Measurements from ENCODE around the gene SERBP1.
"Not testable (repeated sequence)": the region's sequence is repeated elsewhere in the genome, so short reads cannot be mapped to it uniquely, and the experiment has no call there.

The SERBP1 gene

GRCh38 chr1:67404212-67404620 lies 26.0 kb downstream of the SERBP1 start:
- no peak for DNase-seq

GRCh38 chr1:67401443-67401842 lies 28.8 kb downstream of the SERBP1 start:
- no peak for DNase-seq

GRCh38 chr1:67400029-67400786 lies 30.0 kb downstream of the SERBP1 start:
- DNase-seq = not testable (repeated sequence)

- no peak for DNase-seq
Observed at GRCh38 chr1:67399199-67399993, 30.8 kb downstream of the SERBP1 start.

DNA sequence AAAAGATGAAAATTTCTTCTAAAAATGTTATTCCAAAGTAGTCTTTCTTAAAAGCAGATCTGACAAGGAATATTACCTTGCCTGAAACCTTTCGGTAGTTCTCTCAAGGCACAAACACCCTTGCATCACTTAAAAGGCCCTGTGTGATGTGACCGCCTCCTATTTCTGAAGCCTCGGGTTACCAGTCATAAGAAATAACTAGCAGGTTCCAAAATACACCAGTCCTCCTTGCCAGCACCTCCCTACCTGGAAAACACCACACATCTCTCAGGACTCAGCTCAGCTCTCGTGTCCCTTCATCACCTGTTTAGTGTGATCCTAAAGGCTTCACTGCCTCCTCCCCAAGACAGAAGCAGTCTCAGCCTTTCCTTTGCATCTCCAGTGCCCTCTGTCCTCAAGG lies 35.7 kb downstream of the SERBP1 start:
- no peak for DNase-seq

- DNase-seq = no peak
Observed at GRCh38 chr1:67393737-67394136, 36.5 kb downstream of the SERBP1 start.

DNA sequence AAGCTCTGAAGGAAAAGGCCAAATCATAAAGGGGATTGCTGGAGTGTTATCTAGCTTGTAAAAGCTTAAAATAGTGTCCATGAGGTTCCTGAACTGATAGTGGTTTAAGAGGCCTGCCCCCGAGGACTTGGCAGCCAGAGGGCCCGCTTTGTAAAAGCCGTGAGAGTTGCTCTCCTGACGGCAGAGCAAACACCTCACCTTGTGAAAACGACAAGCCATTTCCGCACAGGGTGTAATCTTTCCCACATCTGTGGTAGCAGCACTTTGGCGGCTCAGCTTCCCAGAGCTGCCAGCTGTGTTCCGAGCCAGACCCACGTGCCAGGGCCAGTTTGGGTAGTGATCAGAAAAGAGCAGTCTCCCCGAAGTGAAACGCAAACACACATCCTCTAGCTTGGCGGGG lies 37.0 kb downstream of the SERBP1 start:
- no peak for DNase-seq

DNA sequence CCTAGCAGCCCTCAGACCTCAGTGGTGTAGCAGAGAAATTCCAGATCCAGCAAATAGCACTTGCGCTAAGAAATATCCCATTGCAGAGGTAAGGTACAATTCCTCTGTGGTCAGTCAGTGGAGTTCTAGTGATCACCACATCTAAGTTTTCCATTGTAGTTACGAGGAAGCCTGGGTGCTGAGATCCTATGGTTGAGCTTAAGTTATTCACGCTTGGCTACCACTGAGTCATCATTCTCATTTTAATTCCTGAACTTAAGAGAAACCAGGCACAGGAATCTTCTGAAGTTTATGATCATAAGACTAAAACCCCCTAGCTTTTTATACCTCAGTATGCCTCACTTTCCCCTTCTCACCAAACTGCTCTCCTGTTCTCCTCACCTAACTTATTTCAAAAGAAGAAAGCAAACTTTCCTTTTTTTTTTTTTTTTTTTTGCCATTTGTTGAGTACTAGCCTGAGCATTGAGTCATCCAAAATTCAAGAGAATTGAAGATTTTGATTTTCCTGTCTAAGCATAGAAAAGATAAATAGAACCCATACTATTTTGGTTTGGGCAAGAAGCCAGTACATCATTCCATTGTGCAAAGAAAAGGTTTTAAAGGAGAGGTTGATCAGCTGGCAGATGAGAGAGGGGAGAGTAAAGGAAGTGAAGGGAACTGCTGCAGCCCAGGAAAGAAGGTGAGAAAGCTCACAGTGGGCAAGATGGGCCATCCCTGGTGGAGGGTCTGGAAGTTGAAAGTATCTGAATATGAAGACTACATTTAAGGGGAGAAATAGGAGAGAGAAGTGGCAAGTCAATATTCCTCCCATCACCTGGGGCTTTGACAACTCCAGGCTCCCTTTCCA lies 39.9 kb downstream of the SERBP1 start:
- DNase-seq = no peak

GRCh38 chr1:67383999-67384638 lies 46.1 kb downstream of the SERBP1 start:
- DNase-seq = no peak

- DNase-seq = no peak
Observed at GRCh38 chr1:67382292-67382691, 47.9 kb downstream of the SERBP1 start.

GRCh38 chr1:67381154-67381553 lies 49.0 kb downstream of the SERBP1 start:
- no peak for DNase-seq

- no peak for DNase-seq
Observed at GRCh38 chr1:67377253-67377652, 52.9 kb downstream of the SERBP1 start.

DNA sequence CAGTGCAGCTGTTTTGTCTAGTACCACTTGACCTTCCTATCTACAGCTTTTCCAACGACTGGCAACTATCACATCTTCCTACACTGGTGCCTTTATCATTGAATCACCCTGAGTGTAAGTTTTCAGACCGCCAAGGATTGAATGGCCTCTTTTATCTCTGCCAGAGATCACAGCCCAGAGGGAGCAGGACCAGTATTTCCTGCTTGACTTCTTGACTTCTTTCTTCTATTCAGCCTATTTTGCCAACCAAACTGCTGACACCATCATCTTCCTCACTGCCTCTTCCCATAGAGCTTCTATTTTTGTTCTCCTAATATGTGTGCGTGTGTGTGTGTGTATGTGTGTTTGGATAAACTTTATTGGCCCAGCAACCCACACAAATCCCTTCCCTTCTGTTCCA lies 53.8 kb downstream of the SERBP1 start:
- DNase-seq = no peak

DNA sequence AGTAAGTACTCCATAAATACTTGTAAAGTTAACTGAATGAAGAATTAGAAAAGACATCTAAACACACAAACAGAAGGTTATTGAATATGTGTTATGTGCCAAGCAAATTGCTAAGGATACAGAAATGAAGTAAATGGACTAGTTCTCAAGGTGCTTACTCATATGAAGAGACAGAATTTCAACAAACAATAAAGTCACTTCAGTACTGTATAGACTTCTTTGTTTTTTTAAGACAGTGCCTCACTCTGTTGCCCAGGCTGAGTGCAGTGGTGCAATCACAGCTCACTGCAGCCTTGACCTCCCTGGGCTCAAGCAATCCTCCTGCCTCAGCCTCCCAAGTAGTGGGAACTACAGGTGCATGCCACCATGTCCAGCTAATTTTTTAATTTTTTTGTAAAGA lies 57.3 kb downstream of the SERBP1 start:
- no peak for DNase-seq

DNA sequence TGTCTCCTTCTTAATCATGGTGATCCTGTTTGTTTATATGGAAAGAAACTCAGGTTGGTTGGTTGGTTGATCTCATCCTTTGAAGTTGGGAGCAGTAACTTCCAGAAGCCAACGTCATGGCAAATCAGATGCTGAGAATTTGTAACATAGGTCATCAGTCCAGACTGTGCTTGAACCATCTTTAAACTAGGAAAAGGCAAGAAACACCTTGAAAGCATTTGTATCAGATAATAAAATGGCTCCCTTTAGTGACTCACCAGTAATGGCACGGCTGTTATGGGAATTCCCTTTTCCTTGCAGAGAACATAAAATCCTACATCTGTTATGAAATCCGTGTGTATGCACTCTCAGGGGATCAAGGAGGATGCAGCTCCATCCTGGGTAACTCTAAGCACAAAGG lies 58.1 kb downstream of the SERBP1 start:
- no peak for DNase-seq

DNA sequence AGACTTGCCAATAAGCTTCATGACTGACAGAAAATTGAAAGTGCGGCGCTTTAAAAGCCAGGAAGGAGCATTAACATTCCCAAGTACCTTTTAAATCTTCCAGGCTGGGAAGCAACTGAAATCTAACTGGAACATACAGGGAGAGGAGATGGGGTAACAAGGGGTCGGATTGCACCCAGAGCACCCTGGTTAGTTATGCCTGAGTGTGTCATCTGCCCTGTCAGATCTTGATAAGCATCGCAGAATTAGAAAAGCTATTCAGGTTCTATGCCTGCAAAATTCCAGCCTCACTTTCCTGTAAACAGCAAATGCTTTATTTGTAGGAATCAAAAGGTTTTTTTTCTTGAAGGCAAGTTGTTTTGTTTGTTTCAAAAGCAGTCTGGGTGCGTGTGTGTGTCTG lies 58.5 kb downstream of the SERBP1 start:
- no peak for DNase-seq

DNA sequence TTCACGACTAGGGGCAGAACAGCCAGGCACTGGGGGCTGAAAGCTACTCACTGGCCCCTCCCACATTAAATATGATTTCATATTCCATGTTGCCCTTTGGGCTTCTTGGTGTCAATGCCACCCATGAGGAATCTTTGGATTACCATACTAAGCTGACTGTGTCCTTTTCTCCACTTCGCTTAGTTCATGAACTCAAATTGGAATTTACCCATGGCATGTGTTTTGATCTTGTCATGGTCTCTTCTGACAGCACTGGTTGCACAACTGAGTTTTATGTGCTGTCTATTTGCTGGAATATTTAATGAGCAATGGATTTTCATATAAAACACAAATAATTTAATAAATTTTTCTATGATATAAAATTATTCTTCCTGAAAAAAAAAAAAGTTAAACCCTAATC lies 59.2 kb downstream of the SERBP1 start:
- no peak for DNase-seq

- no peak for DNase-seq
Observed at GRCh38 chr1:67368046-67368514, 62.1 kb downstream of the SERBP1 start.

DNA sequence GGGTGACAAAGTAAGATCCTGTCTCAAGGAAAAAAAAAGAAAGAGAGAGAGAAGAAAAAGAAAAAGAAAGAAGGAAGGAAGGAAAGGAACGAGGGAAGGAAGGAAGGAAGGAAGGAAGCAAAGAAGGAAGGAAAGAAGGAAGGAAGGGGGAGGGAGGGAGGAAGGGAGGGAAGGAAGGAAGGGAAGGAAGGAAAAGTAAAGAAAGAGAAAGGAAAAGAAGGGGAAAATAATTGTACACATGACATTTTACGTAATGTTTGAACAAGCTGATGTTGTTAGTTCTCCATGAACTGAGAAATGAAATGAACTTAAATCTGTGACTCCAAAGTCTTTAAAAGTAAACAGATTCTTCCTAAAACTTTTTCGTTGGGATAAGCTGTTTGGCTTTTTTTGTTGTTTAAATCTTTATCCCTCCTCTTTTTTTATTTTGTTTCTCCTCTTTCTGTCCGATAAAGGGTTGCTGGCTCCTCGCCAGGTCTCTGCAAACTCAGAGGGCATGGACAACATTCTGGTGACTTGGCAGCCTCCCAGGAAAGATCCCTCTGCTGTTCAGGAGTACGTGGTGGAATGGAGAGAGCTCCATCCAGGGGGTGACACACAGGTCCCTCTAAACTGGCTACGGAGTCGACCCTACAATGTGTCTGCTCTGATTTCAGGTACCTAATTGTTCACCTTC lies 62.7 kb downstream of the SERBP1 start:
- DNase-seq = peak; percentile 69

DNA sequence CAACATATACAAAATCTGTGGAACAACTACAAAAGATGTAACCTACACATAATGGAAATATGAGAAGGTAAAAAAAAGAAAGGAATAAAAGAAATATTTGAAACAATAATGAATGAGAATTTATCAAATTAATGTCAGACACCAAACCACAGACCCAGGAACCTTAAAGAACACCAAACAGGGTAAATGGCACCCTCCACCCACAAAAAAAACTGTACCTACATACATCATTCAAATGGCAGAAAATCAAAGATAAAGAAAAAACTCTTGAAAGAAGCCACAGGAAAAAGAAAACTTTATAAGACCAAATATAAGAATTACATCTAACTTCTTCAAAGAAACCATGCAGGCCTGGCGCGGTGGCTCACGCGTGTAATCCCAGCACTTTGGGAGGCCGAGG lies 68.6 kb downstream of the SERBP1 start:
- DNase-seq = no peak

GRCh38 chr1:67359592-67359991 lies 70.6 kb downstream of the SERBP1 start:
- DNase-seq = no peak

All from NCI-H1105 (cell line).